OCI-LY1 (cell line): ENCODE measurements around the gene VPS41.

Experiments
- H2AFZ ChIP-seq: fragments of 200-600 bp; sonication (generic), shearing (Covaris generic); 2 replicates; pipeline ENCODE4 v1.6.0; 2014; ENCODE audit warnings: antibody characterized with exemption, mild to moderate bottlenecking, low read length
- H3F3A ChIP-seq: fragments of 200-600 bp; sonication (generic), shearing (Covaris generic); 2 replicates; pipeline ENCODE4 v1.6.0; 2014; ENCODE audit warnings: mild to moderate bottlenecking, antibody characterized with exemption, low read length, moderate library complexity; ENCODE audit not compliant: insufficient read depth
- H3K27ac ChIP-seq: fragments of 200-600 bp; sonication (generic); 2 replicates; pipeline ENCODE4 v1.5.1; 2014; ENCODE audit warnings: low read length, mixed run types, mild to moderate bottlenecking, low read depth; ENCODE audit not compliant: poor library complexity, severe bottlenecking
- H3K27me3 ChIP-seq: fragments of 200-600 bp; sonication (generic); 2 replicates; pipeline ENCODE4 v1.6.0; 2014; ENCODE audit warnings: antibody characterized with exemption, mild to moderate bottlenecking, low read length, moderate library complexity; ENCODE audit not compliant: insufficient read depth
- H3K36me3 ChIP-seq: fragments of 200-600 bp; sonication (generic); 2 replicates; pipeline ENCODE4 v1.6.1; 2014; ENCODE audit warnings: mild to moderate bottlenecking, antibody characterized with exemption, low read length, moderate library complexity, mixed read lengths; ENCODE audit not compliant: insufficient read depth
- H3K4me1 ChIP-seq: fragments of 200-600 bp; sonication (generic); 2 replicates; pipeline ENCODE4 v1.5.1; 2014; ENCODE audit warnings: mild to moderate bottlenecking, low read length, moderate library complexity; ENCODE audit not compliant: insufficient read depth, severe bottlenecking
- H3K4me2 ChIP-seq: fragments of 200-600 bp; sonication (generic), shearing (Covaris generic); 2 replicates; pipeline ENCODE4 v1.6.1; 2014; ENCODE audit warnings: low read length
- H3K4me3 ChIP-seq: fragments of 200-600 bp; sonication (generic); 2 replicates; pipeline ENCODE4 v1.5.1; 2014; ENCODE audit warnings: low read length, low read depth, mild to moderate bottlenecking, mixed read lengths; ENCODE audit not compliant: poor library complexity, severe bottlenecking
- H3K79me2 ChIP-seq: fragments of 200-600 bp; shearing (Covaris generic); 2 replicates; pipeline ENCODE4 v1.6.1; 2016; ENCODE audit warnings: mixed run types, low read length, mixed read lengths; ENCODE audit not compliant: insufficient read depth
- H3K9ac ChIP-seq: fragments of 200-600 bp; sonication (generic), shearing (Covaris generic); 2 replicates; pipeline ENCODE4 v1.6.1; 2014; ENCODE audit warnings: mild to moderate bottlenecking, low read length, mixed read lengths
- H3K9me2 ChIP-seq: fragments of 200-600 bp; sonication (generic), shearing (Covaris generic); 2 replicates; pipeline ENCODE4 v1.6.1; 2014; ENCODE audit warnings: low read depth, mild to moderate bottlenecking, low read length, mixed read lengths
- H3K9me3 ChIP-seq: fragments of 200-600 bp; shearing (Covaris generic); 2 replicates; pipeline ENCODE4 v1.6.1; 2014; ENCODE audit warnings: low read length, mixed read lengths
- H4K20me1 ChIP-seq: fragments of 200-600 bp; sonication (generic), shearing (Covaris generic); 2 replicates; pipeline ENCODE4 v1.6.0; 2016; ENCODE audit warnings: mild to moderate bottlenecking, low read length; ENCODE audit not compliant: insufficient read depth
- CTCF ChIP-seq: fragments of 200-600 bp; sonication (generic), shearing (Covaris generic); IDR thresholded peaks from 2 replicates; pipeline ENCODE4 v1.5.1; 2017; ENCODE audit warnings: mild to moderate bottlenecking, antibody characterized with exemption, low read length, moderate library complexity, mixed read lengths
- EZH2 ChIP-seq: fragments of 200-600 bp; sonication (generic), shearing (Covaris generic); IDR thresholded peaks from 2 replicates; pipeline ENCODE4 v1.8.0; 2017; ENCODE audit warnings: borderline replicate concordance, mixed run types, mild to moderate bottlenecking, antibody characterized with exemption, low read length, moderate library complexity, mixed read lengths

Gene VPS41

GRCh38 chr7:38932509-38933168 is 23.6 kb upstream of the VPS41 start:
- Histone ChIP-seq H3K4me2 (no peak overlapping the region), H3K4me3 (no peak overlapping the region), H3K27me3 (no peaks in the 10 kb centered on the region), H3K36me3 (no peaks in the 10 kb centered on the region), H3K27ac (no peak overlapping the region), H3K9me2 (no peaks in the 10 kb centered on the region), H2AFZ (no peak overlapping the region), H3K4me1 (no peaks in the 10 kb centered on the region), H3K79me2 (no peaks in the 10 kb centered on the region), H3K9ac (no peak overlapping the region), H3F3A (no peaks in the 10 kb centered on the region), H3K9me3 (no peaks in the 10 kb centered on the region), H4K20me1 (no peaks in the 10 kb centered on the region)
- TF ChIP-seq CTCF (peak; percentile 100), EZH2 (no peak)

- no peak overlapping the region for H2AFZ ChIP-seq
- no peaks in the 10 kb centered on the region for H3K27me3 ChIP-seq
- H3K4me2 ChIP-seq, result no peak overlapping the region
- no peaks in the 10 kb centered on the region for H3K4me1 ChIP-seq
- no peak overlapping the region for H3K27ac ChIP-seq
- no peaks in the 10 kb centered on the region for H3K36me3 ChIP-seq
- no peaks in the 10 kb centered on the region for H3F3A ChIP-seq
- TF ChIP-seq EZH2 (no peak), CTCF (no peak)
- no peaks in the 10 kb centered on the region for H3K79me2 ChIP-seq
- no peaks in the 10 kb centered on the region for H4K20me1 ChIP-seq
- H3K9me3 ChIP-seq, result no peaks in the 10 kb centered on the region
- no peak overlapping the region for H3K9ac ChIP-seq
- H3K4me3 ChIP-seq, result no peak overlapping the region
- H3K9me2 ChIP-seq, result no peaks in the 10 kb centered on the region
These were observed 20.6 kb upstream of the VPS41 start for GRCh38 chr7:38929460-38930171.

- no peaks in the 10 kb centered on the region for H3K36me3 ChIP-seq
- no peak overlapping the region for H2AFZ ChIP-seq
- no peaks in the 10 kb centered on the region for H4K20me1 ChIP-seq
- H3K4me1 ChIP-seq, result no peaks in the 10 kb centered on the region
- H3K4me3 ChIP-seq, result no peak overlapping the region
- H3F3A ChIP-seq, result no peaks in the 10 kb centered on the region
- no peak overlapping the region for H3K27ac ChIP-seq
- no peaks in the 10 kb centered on the region for H3K9me2 ChIP-seq
- H3K79me2 ChIP-seq, result no peaks in the 10 kb centered on the region
- TF ChIP-seq CTCF, result no peak
- no peak for TF ChIP-seq EZH2
- H3K27me3 ChIP-seq, result no peaks in the 10 kb centered on the region
- H3K4me2 ChIP-seq, result no peak overlapping the region
- no peak overlapping the region for H3K9ac ChIP-seq
- no peaks in the 10 kb centered on the region for H3K9me3 ChIP-seq
These were observed 19.5 kb upstream of the VPS41 start for GRCh38 chr7:38928506-38928905.
